HG02943 (cell line): ENCODE data around the gene THRA.

Source experiments
- ATAC-seq: cut with Tn5 transposase; IDR thresholded peaks from one replicate; pipeline ENCODE4 v1.9.1; 2021; ENCODE audit warnings: mild to moderate bottlenecking, low read depth, moderate library complexity; ENCODE audit not compliant: unreplicated experiment

The THRA gene

GRCh38 chr17:40062329-40063186, at the start of gene THRA:
TSS of gene THRA (plus strand) at chr17:40062965. CDS start at chr17:40074489, 11,524 bp downstream.
- ATAC-seq = no peak

- no peak for ATAC-seq
Observed at GRCh38 chr17:40014375-40014980, 48.3 kb upstream of the THRA start.

GRCh38 chr17:40015005-40015997, 47.5 kb upstream of the THRA start, which contains the start of gene CSF3:
TSS of gene CSF3 (plus strand) at chr17:40015440. CDS start at chr17:40015475, 35 bp downstream.
- ATAC-seq = no peak

GRCh38 chr17:40015998-40016985, 46.5 kb upstream of the THRA start:
- no peak for ATAC-seq

DNA sequence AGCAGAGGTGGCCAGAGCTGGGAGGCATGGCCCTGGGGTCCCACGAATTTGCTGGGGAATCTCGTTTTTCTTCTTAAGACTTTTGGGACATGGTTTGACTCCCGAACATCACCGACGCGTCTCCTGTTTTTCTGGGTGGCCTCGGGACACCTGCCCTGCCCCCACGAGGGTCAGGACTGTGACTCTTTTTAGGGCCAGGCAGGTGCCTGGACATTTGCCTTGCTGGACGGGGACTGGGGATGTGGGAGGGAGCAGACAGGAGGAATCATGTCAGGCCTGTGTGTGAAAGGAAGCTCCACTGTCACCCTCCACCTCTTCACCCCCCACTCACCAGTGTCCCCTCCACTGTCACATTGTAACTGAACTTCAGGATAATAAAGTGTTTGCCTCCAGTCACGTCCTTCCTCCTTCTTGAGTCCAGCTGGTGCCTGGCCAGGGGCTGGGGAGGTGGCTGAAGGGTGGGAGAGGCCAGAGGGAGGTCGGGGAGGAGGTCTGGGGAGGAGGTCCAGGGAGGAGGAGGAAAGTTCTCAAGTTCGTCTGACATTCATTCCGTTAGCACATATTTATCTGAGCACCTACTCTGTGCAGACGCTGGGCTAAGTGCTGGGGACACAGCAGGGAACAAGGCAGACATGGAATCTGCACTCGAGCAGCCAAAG, 45.2 kb upstream of the THRA start:
- no peak for ATAC-seq

GRCh38 chr17:40018211-40019121, 44.3 kb upstream of the THRA start:
- ATAC-seq = no peak

GRCh38 chr17:40019140-40019991, 43.4 kb upstream of the THRA start:
- ATAC-seq = no peak

- ATAC-seq = no peak
Observed at GRCh38 chr17:40020146-40020545, 42.6 kb upstream of the THRA start.

DNA sequence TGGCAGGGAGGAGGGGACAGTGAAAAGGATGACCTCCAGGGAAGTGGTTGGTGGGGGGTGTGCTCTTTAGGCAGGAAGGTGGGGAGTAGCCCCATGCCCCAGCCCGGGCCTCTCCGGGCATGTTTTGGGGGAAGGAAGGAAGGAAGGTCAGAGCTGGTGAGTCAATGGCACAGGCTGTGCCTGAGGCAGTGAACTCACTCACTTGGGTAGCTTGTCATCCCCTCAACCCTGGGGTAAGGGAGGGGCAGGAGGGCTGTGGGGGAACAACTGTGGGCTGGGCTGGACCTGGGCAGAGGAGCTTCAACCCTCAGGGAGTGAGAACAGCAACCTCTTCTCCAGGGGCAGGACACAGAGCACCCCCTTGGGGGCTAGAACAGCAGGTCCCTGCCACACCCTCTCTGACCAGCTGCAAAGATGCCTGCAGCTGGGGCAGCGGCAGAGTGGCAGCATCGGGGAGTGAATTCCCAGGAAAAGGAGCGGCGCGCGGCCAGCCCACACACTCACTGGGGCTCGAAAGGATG, 41.3 kb upstream of the THRA start:
- ATAC-seq = no peak

- no peak for ATAC-seq
Observed at GRCh38 chr17:40022497-40022896, 40.3 kb upstream of the THRA start.

DNA sequence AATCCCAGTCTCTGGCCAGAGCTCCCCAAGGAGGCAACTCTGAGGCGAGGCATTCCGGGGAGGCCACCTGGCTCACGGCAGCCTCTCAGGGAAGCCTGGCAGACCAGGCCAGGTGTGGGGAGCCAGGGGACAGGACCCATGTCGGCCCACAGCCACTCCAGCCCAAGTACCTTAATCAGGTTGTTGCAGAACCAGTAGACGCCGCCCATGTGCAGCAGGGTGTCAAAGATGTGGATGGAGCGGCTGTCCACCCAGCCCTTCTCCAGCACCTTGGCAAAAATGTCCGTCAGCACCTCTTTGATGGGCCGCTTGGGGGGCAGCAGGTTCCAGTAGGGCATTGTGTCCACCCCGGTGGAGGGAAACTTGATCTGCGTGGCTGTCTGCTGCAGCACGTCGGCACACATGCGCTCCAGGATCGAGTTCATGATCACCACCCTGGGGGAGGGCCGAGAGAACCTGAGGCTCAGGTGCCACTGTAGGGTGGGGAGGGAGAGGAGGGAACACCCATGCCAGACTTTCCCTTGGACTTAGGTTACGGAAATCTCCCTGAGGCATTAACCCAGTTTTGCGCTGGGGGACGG, 39.7 kb upstream of the THRA start:
- no peak for ATAC-seq

DNA sequence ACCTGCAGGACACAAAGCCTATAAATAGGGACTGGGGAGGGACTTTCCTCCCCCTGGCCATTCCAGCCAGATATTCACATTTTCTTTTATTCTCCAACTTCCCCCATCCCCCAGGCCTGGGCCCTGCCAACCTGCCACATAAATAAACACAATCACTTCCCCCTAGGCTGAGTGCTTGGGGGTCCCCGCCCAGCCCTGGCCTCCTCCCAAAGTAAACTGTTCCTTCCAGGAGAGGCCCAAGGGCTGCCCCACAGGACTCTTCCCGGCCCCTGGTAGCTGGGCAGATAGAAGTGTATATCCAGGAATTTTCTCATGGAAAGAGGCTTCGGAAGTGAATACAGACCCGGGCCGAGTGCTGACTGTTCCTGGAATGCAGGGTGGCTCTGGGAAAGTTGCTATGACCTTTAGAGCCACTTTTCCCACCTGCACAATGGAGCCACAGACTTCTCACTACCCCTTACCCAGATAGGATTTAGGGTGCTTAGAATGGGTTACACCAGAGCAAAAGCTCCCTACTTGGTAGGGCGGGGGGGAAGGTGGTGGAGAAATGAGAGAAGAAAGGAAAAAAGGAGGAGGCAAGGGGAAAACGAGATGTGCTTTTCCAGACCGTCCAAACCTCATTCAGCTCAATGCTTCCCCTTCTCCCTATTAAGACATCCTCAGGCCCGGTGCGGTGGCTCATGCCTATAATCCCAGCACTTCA, 39.0 kb upstream of the THRA start:
- no peak for ATAC-seq

- no peak for ATAC-seq
Observed at GRCh38 chr17:40024901-40025300, 37.9 kb upstream of the THRA start.

- ATAC-seq = no peak
Observed at GRCh38 chr17:40025559-40025958, 37.2 kb upstream of the THRA start.

DNA sequence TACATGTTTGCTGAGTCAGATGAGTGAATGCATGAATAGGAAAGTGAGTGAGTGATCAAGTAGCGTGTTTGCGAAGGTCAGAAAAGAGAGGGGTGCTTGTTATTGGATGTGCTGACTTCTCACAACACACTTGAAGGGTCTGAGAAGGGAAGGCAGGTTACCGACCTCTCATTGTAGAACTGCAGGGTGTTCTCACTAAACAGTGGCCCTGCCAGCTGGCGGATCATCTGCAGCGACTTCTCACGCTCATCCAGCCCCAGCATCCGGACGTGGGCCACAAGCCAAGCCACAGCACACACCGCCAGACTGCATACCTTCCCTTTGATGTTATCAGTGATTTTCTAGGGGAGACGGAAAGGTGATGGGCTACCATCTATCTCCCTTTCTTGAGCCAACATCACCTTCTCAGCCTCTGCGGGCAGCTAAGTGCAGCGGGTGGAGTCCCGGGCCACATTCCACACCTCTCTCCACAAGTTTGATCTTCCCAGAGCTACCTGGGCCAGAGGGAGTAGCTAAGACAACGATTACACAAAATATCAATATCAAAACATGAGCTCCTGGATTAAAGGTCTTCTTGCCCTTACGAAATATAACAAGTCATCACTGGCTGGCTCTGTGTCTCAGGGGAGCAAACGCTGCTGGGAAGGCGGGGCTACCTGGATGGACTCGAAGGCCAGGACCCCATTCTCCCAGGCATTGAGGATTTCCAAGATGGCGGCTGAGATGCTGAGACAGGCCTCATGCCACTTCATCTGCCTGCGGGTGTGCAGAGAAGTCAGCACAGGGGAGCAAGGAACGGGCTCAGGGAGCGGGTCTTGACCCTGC, 36.6 kb upstream of the THRA start:
- no peak for ATAC-seq
